Measurements from ENCODE around the gene UBE3A.

The UBE3A gene

GRCh38 chr15:25394898-25395297 lies 43.9 kb downstream of the UBE3A start:
- DNase-seq (ENCODE audit: low read depth), result no peak
- TF ChIP-seq, protein P1, sequence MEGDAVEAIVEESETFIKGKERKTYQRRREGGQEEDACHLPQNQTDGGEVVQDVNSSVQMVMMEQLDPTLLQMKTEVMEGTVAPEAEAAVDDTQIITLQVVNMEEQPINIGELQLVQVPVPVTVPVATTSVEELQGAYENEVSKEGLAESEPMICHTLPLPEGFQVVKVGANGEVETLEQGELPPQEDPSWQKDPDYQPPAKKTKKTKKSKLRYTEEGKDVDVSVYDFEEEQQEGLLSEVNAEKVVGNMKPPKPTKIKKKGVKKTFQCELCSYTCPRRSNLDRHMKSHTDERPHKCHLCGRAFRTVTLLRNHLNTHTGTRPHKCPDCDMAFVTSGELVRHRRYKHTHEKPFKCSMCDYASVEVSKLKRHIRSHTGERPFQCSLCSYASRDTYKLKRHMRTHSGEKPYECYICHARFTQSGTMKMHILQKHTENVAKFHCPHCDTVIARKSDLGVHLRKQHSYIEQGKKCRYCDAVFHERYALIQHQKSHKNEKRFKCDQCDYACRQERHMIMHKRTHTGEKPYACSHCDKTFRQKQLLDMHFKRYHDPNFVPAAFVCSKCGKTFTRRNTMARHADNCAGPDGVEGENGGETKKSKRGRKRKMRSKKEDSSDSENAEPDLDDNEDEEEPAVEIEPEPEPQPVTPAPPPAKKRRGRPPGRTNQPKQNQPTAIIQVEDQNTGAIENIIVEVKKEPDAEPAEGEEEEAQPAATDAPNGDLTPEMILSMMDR (IDR thresholded peaks at IDR 0.05; ENCODE audit: low read depth, low read length, missing control alignments), result no peak
- H3K4me3 ChIP-seq (ENCODE audit: low read depth, low read length), result no peak overlapping the region

DNA sequence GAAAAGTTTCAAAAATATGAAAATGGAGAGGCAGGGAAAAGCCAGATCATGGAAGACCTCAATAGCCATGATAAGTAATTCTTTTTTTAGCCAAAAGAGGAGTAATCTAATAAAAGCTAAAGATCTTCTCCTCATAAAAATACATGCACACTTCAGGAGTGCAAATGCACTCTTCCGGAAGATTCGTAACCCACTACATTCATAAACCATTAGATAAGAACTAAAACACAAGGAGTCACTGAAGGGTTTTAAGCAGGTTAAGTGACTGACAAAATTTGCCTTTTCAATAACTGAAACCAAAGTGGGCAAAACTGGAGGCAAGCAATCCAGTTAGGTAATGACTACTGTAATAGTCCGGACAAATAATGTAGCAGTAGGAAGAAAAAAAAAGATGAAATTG lies 46.0 kb downstream of the UBE3A start:
- no peak overlapping the region for H3K4me3 ChIP-seq (ENCODE audit: low read depth, low read length)
- TF ChIP-seq, protein P1 (IDR thresholded peaks at IDR 0.05; ENCODE audit: low read depth, low read length, missing control alignments), result no peak
- DNase-seq (ENCODE audit: low read depth), result no peak

DNA sequence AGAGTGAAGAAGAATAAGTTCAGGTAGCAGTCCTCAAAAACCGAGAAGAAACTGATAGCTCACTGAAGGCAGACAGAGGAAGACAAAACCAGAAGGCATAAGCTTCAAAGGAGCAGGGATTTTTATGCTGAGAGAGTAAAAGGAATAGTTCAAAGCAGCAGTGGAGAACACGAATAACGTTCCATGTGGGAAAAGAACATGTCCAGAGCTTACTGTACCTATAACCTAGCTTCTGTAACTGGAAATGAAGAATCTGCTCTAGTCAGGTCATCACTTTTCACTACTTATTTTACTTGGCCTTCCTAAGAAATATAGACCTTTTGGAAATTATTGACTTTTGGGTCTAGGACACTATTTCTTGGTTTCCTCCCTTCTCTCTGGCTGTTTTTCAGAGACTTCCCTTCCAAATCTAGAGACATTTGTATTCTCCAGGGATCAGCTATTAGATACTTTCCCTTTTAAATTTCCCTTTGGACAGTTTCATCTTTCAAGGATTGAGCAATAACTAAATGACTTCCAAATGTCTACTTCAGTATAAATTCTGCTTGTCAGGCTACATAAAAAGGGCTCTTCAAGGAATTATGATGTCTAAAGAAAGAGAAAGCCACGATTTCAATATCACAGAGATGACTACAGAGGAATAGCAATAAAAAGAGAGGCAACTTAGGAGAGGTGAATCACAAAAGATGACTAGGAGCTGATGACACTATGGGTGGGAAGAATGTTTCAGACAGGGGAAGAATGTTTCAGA lies 46.7 kb downstream of the UBE3A start:
- DNase-seq (ENCODE audit: low read depth), result no peak
- no peak overlapping the region for H3K4me3 ChIP-seq (ENCODE audit: low read depth, low read length)
- TF ChIP-seq, protein P1 (IDR thresholded peaks at IDR 0.05; ENCODE audit: low read depth, low read length, missing control alignments), result no peak

DNA sequence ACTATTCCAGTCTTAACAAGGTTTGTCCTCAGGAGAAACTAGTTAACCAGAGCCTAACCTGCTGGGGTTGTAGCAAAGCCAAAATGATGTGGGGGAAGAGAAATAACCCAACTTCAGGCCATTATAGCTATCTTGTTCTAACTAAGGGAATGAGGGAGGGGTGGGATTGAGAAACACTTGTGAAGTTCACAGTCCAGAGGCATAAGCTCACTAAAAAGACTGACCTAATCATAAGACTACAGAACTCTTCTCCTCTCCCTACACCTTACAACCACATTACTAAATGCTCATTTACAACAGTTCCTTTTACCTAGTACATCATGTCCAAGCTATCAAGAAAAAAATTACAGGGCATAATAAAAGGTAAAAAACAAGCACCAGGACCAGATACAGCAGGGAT lies 52.8 kb downstream of the UBE3A start:
- TF ChIP-seq, protein P1 (IDR thresholded peaks at IDR 0.05; ENCODE audit: low read depth, low read length, missing control alignments), result no peak
- no peak overlapping the region for H3K4me3 ChIP-seq (ENCODE audit: low read depth, low read length)
- no peak for DNase-seq (ENCODE audit: low read depth)

DNA sequence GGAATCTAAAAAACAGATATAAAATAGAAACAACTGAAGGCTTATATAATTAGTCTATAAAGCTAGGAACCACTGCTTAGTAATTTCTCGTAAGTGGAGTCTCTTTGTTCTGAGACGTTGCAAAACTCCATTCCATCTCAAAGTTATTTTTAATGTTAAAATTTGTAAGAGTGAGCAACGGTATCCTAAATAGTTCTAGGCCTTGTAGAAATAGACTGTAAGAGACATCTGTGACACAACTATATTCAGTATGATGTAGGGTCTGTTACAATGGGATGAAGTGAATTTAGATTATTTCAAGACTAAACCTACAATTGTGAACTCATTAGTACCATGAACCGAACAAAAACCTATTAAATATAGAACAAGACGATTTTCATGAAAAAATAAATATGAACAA lies 57.2 kb downstream of the UBE3A start:
- TF ChIP-seq, protein P1 (IDR thresholded peaks at IDR 0.05; ENCODE audit: low read depth, low read length, missing control alignments), result no peak

DNA sequence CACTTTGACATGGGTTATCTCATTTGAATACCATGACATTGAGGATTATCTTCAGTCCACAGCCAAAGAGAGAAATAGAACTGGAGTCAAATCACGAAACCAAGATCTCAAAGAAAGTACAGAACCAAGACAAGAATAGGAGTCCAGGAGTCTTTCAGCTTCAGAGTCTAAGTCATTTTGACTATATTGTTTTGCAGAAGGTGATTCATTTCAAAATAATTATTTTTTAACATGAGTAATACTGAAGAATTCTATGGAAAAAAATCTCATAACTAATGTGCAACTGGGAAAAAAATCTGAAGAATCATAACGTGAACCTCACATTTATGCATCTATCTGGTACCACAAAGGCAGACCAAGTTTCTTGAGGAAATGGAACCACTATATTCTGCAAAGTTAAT lies 60.3 kb downstream of the UBE3A start:
- no peak for DNase-seq (ENCODE audit: low read depth)
- no peak overlapping the region for H3K4me3 ChIP-seq (ENCODE audit: low read depth, low read length)
- TF ChIP-seq, protein P1 (IDR thresholded peaks at IDR 0.05; ENCODE audit: low read depth, low read length, missing control alignments), result no peak

More for the DNA sequence above, 57.2 kb downstream of the UBE3A start:
- no peak for DNase-seq (ENCODE audit: low read depth)
- H3K4me3 ChIP-seq (ENCODE audit: low read depth, low read length), result no peak overlapping the region

GRCh38 chr15:25375557-25375956 lies 63.3 kb downstream of the UBE3A start:
- DNase-seq (ENCODE audit: low read depth), result no peak
- no peak overlapping the region for H3K4me3 ChIP-seq (ENCODE audit: low read depth, low read length)
- TF ChIP-seq, protein P1 (IDR thresholded peaks at IDR 0.05; ENCODE audit: low read depth, low read length, missing control alignments), result no peak
